Measurements from ENCODE around the gene HDAC4.

- TF ChIP-seq CTCF (IDR thresholded peaks at IDR 0.05) (no peak), POLR2A (IDR thresholded peaks at IDR 0.05) (no peak), EP300 (IDR thresholded peaks at IDR 0.05) (no peak)
These were observed 263.5 kb downstream of the HDAC4 start for GRCh38 chr2:239137165-239137897.

Measured in tibial nerve (tissue), 4 donors.